Retinal pigment epithelial cell (primary cell): ENCODE measurements around the gene RHBG.
A peak's percentile ranks its signal among the peaks of the same experiment; 100 is the strongest.

Experiments
- DNase-seq: peaks from one replicate; pipeline ENCODE4 v3.0.0-alpha.2; 2010; ENCODE audit warnings: low read depth
- H3K4me3 ChIP-seq: 2 replicates; pipeline ENCODE4 v1.5.1; 2011; ENCODE audit warnings: mild to moderate bottlenecking, low read length, control low read depth, moderate library complexity
- TF ChIP-seq, protein P1 (sequence below): conservative IDR thresholded peaks from 2 replicates; pipeline ENCODE4 v1.5.1; 2011; ENCODE audit warnings: low read depth, low read length, control low read depth, inconsistent platforms

RHBG gene

DNA sequence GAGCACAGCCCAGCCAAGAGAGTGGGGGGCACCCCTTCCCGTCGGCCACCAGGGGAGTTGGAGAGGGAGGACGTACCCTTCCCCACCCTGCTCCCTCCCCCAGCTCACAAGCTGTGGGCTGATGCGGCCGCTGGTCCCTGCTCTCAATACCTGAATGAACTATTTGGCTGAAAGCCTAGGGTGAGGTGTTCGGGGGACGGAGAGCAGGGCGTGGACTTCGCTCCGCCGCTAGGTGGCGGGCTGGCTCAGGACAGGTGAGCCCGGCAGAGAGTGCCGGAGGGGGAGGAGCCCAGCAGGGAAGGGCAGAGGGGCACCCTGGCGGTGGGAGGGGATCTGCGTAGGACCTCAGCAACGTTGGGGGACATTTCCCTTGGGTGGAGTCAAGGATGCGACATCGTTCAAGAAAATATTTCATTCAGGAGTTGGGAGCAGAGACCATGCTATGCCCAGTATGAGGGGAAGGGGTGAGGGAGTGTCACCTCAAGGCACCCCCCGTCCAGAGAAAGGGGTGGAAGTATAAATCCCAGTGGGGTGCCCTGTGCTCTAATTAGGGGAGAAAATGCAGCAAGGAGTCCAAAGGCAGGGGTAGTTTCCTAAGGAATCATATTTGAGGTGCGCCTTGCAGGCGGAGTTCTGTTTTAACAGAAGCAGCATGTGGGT, 12.0 kb upstream of the RHBG start:
- DNase-seq, result no peak
- TF ChIP-seq, protein P1, sequence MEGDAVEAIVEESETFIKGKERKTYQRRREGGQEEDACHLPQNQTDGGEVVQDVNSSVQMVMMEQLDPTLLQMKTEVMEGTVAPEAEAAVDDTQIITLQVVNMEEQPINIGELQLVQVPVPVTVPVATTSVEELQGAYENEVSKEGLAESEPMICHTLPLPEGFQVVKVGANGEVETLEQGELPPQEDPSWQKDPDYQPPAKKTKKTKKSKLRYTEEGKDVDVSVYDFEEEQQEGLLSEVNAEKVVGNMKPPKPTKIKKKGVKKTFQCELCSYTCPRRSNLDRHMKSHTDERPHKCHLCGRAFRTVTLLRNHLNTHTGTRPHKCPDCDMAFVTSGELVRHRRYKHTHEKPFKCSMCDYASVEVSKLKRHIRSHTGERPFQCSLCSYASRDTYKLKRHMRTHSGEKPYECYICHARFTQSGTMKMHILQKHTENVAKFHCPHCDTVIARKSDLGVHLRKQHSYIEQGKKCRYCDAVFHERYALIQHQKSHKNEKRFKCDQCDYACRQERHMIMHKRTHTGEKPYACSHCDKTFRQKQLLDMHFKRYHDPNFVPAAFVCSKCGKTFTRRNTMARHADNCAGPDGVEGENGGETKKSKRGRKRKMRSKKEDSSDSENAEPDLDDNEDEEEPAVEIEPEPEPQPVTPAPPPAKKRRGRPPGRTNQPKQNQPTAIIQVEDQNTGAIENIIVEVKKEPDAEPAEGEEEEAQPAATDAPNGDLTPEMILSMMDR, result peak; percentile 96
- H3K4me3 ChIP-seq, result no peak overlapping the region

DNA sequence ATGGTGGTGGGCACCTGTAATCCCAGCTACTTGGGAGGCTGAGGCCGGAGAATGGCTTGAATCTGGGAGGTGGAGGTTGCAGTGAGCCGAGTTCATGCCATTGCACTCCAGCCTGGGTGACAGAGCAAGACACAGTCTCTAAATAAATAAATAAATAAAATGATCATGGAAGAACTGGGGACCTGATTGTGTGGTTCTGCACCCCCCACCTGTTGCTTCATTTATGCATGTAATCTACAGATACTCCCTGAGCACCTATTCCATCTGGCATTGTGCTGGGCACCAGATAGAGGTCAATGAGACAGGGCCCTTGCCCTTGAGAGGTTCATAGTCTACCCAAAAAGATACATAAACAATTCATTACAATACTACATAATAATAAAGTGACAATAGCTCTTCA, 11.0 kb upstream of the RHBG start:
- TF ChIP-seq, protein P1, result no peak
- DNase-seq, result no peak
- H3K4me3 ChIP-seq, result no peak overlapping the region

DNA sequence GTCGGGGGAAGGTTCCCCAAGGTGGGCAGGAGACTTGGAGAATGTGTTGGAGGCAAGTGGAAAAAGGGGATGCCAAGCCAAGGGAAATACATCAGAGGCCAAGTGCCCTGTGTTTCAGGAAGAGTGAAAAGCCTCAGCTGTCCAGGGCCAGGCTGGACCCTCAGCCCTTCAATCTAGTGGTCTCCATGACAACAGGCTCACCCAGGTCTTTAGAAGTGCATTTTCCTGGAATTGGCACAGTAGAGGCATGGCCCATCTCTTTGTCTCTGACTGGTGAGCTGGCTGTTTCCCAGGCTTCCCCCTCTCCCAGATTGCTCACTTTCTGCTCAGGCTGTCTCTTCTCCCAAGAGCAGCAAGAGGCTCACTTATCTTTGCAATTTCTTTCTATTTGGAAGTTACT, 10.4 kb upstream of the RHBG start:
- TF ChIP-seq, protein P1, result no peak
- DNase-seq, result no peak
- no peak overlapping the region for H3K4me3 ChIP-seq

DNA sequence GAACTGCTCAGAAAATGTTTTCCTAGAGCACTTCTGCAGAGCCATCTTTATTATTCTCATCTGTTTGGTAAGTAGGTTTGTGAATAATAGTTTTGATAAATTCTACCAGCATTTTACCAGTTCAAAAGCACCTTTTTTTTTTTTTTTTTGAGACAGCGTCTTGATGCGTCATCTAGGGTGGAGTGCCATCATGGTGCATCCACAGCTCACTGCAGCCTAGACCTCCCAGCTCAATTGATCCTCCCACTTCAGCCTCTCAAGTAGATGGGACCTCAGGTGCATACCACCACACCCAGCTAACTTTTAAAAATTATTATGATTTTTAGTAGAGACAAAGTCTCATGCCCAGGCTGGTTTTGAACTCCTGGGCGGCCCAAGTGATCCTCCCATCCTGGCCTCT, 9.8 kb upstream of the RHBG start:
- TF ChIP-seq, protein P1, result no peak
- no peak overlapping the region for H3K4me3 ChIP-seq
- DNase-seq, result no peak

DNA sequence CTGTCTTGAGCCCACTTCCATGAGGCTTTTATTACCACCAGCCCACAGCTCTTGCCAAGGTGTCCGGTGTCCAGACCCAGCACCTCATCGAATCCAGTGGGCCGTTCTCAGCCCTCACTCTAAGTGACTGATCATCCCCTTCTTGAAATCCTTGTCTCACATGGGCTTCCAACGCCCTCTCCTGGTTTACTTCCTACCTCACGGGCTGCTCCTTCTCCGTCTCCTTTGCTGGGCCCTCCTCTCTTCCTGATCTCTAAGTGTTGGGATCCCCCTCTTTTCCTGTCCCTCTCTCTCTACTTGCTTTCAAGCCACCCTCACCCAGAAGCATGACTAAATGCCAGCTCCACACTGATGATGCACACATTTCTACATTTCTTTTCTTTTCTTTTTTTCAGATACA, 9.0 kb upstream of the RHBG start:
- no peak for DNase-seq
- H3K4me3 ChIP-seq, result no peak overlapping the region
- TF ChIP-seq, protein P1, result peak; percentile 31

DNA sequence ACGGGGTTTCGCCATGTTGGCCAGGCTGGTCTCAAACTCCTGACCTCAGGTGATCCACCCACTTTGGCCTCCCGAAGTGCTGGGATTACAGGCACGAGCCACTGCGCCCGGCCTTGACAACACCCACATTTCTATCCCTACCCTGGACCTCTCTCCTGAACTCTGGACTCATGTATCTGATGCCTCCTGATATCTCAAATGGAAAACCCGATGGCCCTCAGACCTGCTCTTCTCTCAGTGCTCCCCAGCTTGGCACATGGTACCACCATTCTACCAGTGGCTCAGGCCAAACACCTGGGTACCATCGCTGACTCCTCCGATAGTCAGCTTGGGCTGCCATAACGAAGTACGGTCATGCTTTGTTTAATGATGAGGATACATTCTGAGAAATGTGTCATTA, 8.5 kb upstream of the RHBG start:
- TF ChIP-seq, protein P1, result no peak
- no peak for DNase-seq

DNA sequence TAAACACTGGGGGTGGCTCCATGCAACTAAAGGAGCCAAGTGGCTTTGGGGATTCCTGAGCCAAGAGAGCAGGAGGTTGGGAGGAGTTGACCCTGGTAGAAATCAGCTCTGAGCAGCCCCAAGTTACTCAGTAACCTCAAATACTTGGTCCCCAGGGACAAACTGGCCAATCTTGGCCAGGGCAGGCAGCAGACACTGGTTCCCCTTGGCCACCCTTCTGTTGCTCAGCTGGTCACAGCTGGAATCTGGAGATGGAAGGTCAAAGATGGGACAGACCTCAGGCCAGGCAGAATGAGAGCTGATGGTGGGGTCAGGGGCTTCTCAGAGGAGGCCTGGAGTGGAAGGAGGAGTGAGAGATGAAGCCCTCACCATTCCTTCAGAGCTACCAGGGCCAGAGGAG, 3.3 kb upstream of the RHBG start:
- DNase-seq, result no peak
- TF ChIP-seq, protein P1, result no peak
- no peak overlapping the region for H3K4me3 ChIP-seq

More for the DNA sequence above, 8.5 kb upstream of the RHBG start:
- H3K4me3 ChIP-seq, result no peak overlapping the region
